Measurements from ENCODE around the gene DSP.

DSP gene

DNA sequence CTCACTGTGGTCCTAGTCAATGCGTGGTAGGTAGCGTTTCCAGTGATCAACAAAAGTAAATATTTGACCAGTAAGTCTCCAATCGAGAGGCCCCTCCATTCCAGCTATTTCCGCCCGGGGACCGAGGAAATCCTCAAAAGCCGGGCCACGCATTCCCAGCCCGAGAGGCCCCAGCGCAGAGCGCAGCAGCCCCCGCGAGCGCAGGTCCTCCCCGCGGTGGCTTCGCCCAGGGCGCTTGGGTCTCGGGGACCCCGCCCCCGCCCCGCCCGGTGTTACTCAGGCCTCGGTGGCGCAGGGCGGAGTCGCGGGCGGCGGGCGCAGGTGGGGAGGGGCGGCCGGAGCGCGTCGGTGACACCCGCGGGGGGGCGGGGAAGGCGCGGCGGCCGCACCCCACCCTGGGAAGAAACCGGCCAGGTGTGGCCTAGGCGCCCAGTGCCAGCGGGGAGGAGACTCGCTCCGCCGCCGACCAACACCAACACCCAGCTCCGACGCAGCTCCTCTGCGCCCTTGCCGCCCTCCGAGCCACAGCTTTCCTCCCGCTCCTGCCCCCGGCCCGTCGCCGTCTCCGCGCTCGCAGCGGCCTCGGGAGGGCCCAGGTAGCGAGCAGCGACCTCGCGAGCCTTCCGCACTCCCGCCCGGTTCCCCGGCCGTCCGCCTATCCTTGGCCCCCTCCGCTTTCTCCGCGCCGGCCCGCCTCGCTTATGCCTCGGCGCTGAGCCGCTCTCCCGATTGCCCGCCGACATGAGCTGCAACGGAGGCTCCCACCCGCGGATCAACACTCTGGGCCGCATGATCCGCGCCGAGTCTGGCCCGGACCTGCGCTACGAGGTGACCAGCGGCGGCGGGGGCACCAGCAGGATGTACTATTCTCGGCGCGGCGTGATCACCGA is at the start of gene DSP:
DSP (plus strand) TSS at position 497 of the 890 bp plus-strand sequence; CDS start at position 742, 245 bp downstream.
- no peak for DNase-seq

- no peak for DNase-seq
These were observed 47.6 kb upstream of the DSP start for GRCh38 chr6:7493866-7494265.

DNA sequence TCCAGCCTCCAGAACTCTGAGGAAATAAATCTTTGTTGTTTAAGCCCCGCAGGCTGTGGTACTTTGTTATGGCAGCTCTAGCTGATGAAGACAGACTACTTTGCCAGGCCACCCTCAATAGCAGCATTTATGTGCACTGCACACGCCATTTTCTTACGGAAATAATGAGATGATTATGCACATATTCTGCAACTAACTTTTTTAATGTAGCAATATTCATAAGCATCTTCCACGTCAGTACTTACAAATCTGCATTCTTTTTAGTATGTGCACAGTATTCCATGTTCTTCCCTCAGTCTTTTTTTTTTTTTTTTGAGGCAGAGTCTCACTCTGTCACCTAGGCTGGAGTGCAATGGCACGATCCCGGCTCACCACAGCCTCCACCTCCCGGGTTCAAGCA is 46.8 kb upstream of the DSP start:
- no peak for DNase-seq

DNA sequence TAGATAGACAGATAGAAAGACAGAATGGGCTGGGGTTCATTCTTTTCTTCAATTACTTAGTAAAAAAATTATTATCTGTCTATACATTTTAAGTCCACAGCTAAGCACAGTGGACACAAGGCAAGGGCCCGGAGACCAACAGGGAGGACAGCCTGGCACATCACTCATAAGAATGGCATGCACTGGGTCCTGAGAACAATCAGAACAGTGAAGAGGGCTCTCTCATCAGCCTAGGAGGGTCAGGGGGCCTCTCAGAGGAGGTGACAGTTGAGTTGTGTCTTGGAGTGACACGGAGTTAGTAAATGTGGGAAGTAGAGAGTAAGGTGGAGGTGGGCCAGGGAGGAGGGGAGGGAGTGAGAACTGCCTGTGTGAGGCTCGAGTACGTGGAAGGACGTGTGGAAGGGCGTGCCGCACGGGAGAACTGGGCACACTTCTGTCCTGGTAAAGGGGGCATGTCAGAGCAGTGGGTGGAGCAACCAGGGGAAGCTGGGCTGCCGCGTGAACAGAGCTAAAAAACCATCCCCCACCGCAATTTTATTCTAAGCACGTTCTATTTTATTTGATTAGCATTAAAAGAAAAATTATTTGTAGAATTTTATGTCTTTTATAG is 45.1 kb upstream of the DSP start:
- DNase-seq: no peak

- DNase-seq: no peak
These were observed 40.7 kb upstream of the DSP start for GRCh38 chr6:7500752-7501282.

- no peak for DNase-seq
These were observed 38.7 kb upstream of the DSP start for GRCh38 chr6:7502743-7503142.

DNA sequence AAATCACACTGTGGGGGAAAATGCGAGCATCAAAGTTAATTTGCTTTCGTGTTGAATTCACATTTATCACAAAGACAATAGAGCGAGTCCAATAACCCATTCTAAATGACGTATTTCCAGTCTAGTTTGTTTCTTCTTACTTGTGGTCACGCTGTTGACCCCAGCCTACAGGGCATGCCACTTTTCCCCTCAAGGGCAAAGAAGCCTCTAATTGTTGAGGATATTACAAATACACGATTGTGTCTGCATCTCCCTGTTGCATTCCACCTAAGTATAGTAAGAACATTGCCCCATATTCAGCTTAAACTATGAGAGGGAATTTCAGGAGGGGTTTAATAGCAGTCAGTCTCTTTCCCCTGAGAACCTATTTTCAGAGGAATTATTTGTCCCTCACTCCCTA is 37.4 kb upstream of the DSP start:
- no peak for DNase-seq

DNA sequence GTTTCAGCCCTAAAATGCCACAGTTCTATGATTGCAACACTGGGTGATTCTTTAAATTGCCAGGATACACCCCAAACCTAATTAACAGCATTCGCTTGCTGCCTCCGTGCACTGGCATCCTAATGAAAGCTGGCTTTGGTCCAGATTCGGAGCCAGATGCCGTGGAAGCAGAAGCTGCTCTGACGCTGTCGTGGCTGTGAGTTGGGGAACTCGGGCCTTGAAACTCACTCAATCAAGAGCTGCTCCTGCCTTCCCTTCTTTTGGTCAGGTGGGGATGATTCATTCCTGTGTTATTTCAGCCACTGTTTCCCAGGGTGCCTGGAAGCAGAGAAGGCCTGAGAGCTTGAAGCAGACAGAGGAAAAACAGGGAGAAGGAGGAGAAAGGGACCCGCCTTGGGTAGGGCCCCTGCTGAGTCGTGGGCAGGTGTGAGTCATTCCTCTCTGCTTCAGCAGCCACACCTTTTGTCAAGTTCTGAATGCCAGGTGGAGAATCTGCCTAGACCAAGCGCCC is 36.2 kb upstream of the DSP start:
- peak in 1 of 2 donors; percentile 4 for DNase-seq

GRCh38 chr6:7507600-7507999 is 33.9 kb upstream of the DSP start:
- DNase-seq: no peak

DNA sequence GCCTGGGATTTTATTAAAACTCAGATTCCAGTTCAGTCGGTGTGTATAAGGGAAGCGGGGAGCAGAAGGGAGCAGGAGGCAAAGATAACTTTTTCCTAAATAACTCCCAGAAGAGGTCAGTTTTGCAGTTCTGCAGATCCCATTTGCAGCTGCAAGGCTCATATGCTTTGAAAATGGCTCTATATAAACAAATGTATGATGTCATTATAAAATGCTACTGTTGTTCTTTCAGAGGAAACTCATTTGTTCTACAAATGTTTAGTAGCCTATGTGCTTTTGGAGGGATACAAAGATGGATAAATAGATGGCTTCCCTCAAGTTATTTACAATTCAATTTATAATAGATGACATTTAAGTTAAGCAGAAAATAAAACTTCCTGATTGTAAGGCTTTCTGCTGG is 29.2 kb upstream of the DSP start:
- DNase-seq: no peak

- DNase-seq: no peak
These were observed 27.9 kb upstream of the DSP start for GRCh38 chr6:7513529-7513928.

DNA sequence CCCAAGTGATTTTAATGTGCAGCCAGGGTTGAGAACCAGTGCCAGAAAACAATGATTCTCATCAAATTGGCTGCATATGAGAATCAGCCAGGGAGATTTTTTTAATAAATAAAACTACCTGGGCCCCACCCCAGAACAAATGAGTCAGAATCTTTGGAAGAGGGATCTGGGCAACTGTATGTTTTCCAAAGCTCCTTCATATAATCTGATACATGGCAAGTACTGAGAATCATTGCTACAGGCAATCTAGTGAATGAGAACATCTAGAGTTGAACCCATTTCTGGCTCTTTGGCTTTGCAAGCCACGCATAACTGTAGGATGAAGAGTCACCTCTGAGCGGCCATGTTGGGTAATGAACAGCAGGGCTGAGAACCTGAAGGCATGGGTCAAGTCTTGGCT is 26.1 kb upstream of the DSP start:
- DNase-seq: no peak

DNA sequence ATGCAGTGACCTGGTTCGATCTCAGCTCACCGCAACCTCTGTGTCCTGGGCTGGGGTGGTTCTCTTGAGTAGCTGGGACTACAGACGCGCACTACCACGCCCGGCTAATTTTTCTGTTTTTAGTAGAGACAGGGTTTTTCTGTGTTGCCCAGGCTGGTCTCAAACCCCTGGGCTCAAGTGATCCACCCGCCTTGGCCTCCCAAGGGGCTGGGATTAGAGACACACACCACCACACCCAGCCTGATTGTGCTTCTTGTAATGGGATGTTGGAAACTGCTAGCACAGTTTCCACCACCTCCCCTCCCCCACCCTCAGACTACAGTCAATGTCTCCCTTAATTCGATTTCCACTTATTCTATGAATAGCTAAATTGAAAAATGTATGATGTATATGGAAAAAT is 22.6 kb upstream of the DSP start:
- no peak for DNase-seq

DNA sequence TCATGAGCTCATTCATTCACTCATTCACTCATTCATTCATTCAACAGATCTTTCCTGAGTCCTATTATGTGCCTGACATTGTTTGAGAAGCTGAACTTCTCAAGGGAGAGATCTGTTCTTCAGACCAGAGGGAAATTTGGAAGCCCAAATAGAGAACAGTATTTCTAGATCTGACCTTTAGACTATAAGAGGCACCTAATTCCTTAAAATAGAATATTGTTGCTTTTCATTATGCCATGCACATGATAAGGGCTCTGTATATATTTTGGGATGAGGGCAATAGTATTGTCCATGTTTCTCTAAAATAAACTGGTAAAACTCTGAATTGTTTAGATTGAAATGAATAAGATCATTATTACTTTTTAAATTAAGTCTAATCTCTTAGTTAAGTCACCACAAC is 18.6 kb upstream of the DSP start:
- no peak for DNase-seq

GRCh38 chr6:7523922-7524321 is 17.5 kb upstream of the DSP start:
- DNase-seq: no peak

DNA sequence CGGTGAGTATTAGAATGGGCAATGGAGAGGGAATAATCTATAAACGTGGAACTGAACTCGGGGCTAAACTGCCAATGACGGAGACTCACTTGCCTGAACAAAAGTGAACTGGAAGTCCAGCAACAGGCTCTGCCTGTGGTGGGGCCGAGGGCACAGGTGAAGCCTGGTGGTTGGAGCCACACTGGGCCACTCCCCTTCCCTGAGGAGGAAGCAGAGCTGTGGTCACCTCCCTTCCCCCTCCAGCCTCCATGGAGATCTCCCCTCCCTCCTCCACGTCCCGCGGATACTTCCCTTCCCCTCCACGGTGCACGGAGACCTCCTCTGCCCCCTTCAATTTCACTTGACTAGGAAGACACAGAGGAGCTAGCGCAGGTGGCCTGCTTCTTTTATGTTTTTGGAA is 14.7 kb upstream of the DSP start:
- DNase-seq: no peak

GRCh38 chr6:7528565-7528964 is 12.9 kb upstream of the DSP start:
- no peak for DNase-seq

GRCh38 chr6:7529141-7529540 is 12.3 kb upstream of the DSP start:
- DNase-seq: no peak

- DNase-seq: no peak
These were observed 9.2 kb upstream of the DSP start for GRCh38 chr6:7532232-7532631.

GRCh38 chr6:7532821-7533220 is 8.7 kb upstream of the DSP start:
- no peak for DNase-seq

DNA sequence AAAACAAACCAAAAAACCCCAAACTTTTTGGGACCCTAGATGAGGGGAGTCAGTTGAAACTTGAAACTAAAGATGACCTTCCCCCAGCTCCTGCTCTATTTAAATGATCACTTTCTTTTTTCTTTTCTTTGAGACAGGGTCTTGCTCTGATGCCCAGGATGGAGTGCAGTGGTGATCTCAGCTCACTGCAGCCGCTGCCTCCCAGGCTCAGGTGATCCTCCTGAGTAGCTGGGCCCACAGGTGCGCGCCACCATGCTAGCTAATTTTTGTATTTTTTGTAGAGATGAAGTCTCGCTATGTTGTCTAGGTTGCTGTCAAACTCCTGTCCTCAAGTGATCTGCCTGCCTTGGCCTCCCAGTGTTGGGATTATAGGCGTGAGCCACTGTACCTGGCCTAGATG is 7.3 kb upstream of the DSP start:
- no peak for DNase-seq

DNA sequence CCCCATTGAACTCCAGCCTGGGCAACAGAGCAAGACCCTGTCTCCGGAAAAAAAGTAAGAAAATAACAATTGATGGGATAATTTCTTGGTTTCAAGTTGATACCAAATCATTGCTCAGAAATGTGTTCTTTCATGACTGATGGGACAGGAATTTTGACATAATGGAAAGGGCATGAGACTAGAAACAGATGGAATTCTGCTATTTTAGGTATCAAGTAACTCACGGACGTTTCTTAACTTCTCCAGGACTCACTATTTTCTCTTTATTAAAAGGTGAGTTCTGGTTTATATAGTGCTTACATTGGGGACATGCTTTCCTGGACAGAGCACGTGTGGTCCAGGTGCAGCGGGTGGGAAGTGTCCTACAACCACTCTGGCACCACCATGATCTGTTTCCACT is 6.0 kb upstream of the DSP start:
- no peak for DNase-seq

DNA sequence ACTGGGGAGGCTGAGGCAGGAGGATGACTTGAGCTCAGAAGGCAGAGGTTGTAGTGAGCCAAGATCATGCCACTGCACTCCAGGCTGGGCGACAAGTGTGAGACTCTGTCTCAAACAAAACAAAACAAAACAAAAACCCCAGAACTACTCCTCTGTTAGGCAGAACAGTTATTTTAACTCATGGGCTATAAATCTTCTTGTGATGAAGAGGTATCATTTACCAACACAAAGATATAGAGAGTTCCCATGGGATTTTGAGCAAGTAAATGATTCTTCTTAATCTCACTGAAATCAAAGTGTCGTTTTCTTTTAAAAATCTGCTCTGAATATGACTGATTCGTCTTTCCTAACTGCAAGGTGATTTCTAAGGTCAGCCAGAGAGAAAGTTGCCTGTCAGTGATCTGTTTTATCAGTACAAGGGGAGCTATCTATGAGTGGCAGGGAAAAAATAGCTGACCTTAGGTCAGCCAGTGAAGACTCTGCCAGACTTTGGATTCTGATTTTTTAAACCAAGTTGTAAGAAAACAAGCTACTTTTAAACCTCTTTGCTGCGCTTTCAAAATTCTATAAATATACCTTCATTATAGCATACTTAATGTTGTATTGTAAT is 3.8 kb upstream of the DSP start:
- no peak for DNase-seq

DNA sequence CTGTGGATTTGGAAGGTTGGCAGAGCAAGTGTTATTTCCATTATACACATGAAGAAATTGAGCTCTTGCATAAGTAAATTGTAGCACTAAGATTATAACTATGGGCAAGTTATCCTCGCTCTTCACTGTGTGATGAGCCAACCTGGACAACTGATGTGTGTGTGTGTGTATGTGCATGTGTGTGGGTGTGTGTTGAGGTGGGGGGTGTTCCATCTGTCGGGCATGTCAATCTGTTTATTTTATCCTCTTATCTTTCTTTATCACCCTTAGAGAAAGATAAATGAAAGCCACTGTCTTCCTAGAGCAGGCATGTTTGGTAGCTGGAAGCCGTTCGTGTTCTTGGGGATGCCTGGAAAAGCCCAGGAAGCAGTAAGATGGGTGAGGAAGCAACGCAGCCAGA is 3.0 kb upstream of the DSP start:
- no peak for DNase-seq
